GM19467 (cell line): Measurements from ENCODE around the gene HECTD4.
"Not testable (repeated sequence)": the region's sequence is repeated elsewhere in the genome, so short reads cannot be mapped to it uniquely, and the experiment has no call there.

Source experiments
- ATAC-seq: cut with Tn5 transposase; IDR thresholded peaks from one replicate; pipeline ENCODE4 v1.9.1; 2021; ENCODE audit warnings: mild to moderate bottlenecking, moderate library complexity; ENCODE audit not compliant: unreplicated experiment

HECTD4 gene

GRCh38 chr12:112275836-112276235 lies 106.4 kb downstream of the HECTD4 start:
- no peak for ATAC-seq

GRCh38 chr12:112275207-112275606 lies 107.0 kb downstream of the HECTD4 start:
- no peak for ATAC-seq

- ATAC-seq: no peak
Observed at GRCh38 chr12:112270673-112271072, 111.6 kb downstream of the HECTD4 start.

GRCh38 chr12:112266473-112266872 lies 115.8 kb downstream of the HECTD4 start:
- no peak for ATAC-seq

- no peak for ATAC-seq
Observed at GRCh38 chr12:112261559-112261958, 120.7 kb downstream of the HECTD4 start.

GRCh38 chr12:112258926-112259325 lies 123.3 kb downstream of the HECTD4 start:
- ATAC-seq: no peak

GRCh38 chr12:112256780-112257179 lies 125.5 kb downstream of the HECTD4 start:
- ATAC-seq: no peak

GRCh38 chr12:112252184-112252583 lies 130.0 kb downstream of the HECTD4 start:
- no peak for ATAC-seq

- ATAC-seq: not testable (repeated sequence)
Observed at GRCh38 chr12:112244902-112245301, 137.3 kb downstream of the HECTD4 start.

- ATAC-seq: no peak
Observed at GRCh38 chr12:112243255-112244110, 138.7 kb downstream of the HECTD4 start.

- no peak for ATAC-seq
Observed at GRCh38 chr12:112241176-112241575, 141.1 kb downstream of the HECTD4 start.

GRCh38 chr12:112239881-112240280 lies 142.3 kb downstream of the HECTD4 start:
- ATAC-seq: no peak

- no peak for ATAC-seq
Observed at GRCh38 chr12:112239020-112239419, 143.2 kb downstream of the HECTD4 start.

- ATAC-seq: no peak
Observed at GRCh38 chr12:112238441-112238840, 143.8 kb downstream of the HECTD4 start.

GRCh38 chr12:112236786-112237185 lies 145.4 kb downstream of the HECTD4 start:
- ATAC-seq: no peak

- ATAC-seq: no peak
Observed at GRCh38 chr12:112236386-112236785, 145.8 kb downstream of the HECTD4 start.

- no peak for ATAC-seq
Observed at GRCh38 chr12:112234303-112234702, 147.9 kb downstream of the HECTD4 start.

- no peak for ATAC-seq
Observed at GRCh38 chr12:112233242-112233641, 149.0 kb downstream of the HECTD4 start.

- no peak for ATAC-seq
Observed at GRCh38 chr12:112230136-112230535, 152.1 kb downstream of the HECTD4 start.

GRCh38 chr12:112226768-112227167 lies 155.5 kb downstream of the HECTD4 start:
- ATAC-seq: no peak

GRCh38 chr12:112220628-112221027 lies 161.6 kb downstream of the HECTD4 start:
- not testable (repeated sequence) for ATAC-seq

GRCh38 chr12:112219195-112219594 lies 163.0 kb downstream of the HECTD4 start:
- ATAC-seq: no peak

GRCh38 chr12:112218150-112218549 lies 164.1 kb downstream of the HECTD4 start:
- no peak for ATAC-seq
